GM06990 (cell line): ENCODE measurements around the gene TMEM139.

Experiments
- DNase-seq: peaks from one replicate; pipeline ENCODE4 v3.0.0-alpha.2; 2011; ENCODE audit not compliant: insufficient read length; ENCODE audit errors: extremely low read depth
- H3K27me3 ChIP-seq: replicated peaks from 2 replicates; pipeline ENCODE4 v1.6.0; 2011; ENCODE audit warnings: low read length; ENCODE audit not compliant: control insufficient read depth, insufficient read depth
- H3K36me3 ChIP-seq: 2 replicates; pipeline ENCODE4 v1.5.1; 2011; ENCODE audit warnings: low read length; ENCODE audit not compliant: control insufficient read depth, insufficient read depth
- H3K4me3 ChIP-seq: replicated peaks from 2 replicates; pipeline ENCODE4 v1.5.1; 2011; ENCODE audit warnings: low read depth, mild to moderate bottlenecking, control low read depth, low read length
- TF ChIP-seq, protein P1 (sequence below): IDR thresholded peaks from 2 replicates; pipeline ENCODE4 v1.5.1; 2011; ENCODE audit warnings: low read length, control low read depth, mild to moderate bottlenecking, inconsistent platforms; ENCODE audit not compliant: insufficient read depth, poor library complexity, severe bottlenecking

TMEM139 gene

DNA sequence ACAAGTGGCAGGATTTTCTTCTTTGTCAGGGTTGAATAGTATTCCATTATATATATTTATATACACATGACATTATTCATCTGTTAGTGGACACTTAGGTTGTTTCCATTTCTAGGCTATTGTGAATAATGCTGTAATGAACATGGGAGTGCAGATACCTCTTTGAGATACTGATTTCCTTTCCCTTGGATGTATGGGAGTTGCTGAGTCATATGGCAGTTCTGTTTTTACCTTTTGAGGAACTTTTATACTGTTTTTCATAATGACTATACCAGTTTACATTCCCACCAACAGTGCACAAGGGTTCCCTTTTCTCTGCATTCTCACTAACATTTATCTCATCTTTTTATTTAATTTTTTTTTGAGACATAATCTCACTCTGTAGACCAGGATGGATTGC lies 29.4 kb downstream of the TMEM139 start:
- Histone ChIP-seq H3K27me3 (no peaks in the 10 kb centered on the region; the same call in 1 of the 2 replicates), H3K36me3 (no peaks in the 10 kb centered on the region; the same call in 1 of the 2 replicates), H3K4me3 (no peak overlapping the region)
- TF ChIP-seq, protein P1, sequence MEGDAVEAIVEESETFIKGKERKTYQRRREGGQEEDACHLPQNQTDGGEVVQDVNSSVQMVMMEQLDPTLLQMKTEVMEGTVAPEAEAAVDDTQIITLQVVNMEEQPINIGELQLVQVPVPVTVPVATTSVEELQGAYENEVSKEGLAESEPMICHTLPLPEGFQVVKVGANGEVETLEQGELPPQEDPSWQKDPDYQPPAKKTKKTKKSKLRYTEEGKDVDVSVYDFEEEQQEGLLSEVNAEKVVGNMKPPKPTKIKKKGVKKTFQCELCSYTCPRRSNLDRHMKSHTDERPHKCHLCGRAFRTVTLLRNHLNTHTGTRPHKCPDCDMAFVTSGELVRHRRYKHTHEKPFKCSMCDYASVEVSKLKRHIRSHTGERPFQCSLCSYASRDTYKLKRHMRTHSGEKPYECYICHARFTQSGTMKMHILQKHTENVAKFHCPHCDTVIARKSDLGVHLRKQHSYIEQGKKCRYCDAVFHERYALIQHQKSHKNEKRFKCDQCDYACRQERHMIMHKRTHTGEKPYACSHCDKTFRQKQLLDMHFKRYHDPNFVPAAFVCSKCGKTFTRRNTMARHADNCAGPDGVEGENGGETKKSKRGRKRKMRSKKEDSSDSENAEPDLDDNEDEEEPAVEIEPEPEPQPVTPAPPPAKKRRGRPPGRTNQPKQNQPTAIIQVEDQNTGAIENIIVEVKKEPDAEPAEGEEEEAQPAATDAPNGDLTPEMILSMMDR = no peak
- DNase-seq = no peak

- H3K36me3 ChIP-seq = no peaks in the 10 kb centered on the region
- H3K27me3 ChIP-seq = no peaks in the 10 kb centered on the region; the same call in 1 of the 2 replicates
- no peak for DNase-seq
- TF ChIP-seq, protein P1 = no peak
- H3K4me3 ChIP-seq = no peak within 1 kb of the TSS
These were observed 31.0 kb downstream of the TMEM139 start, which contains the start of gene CLCN1 for GRCh38 chr7:143315776-143316175. TSS of gene CLCN1 (plus strand) at chr7:143316111. CDS start at chr7:143316213, 102 bp downstream.

GRCh38 chr7:143316492-143316891 lies 31.7 kb downstream of the TMEM139 start:
- Histone ChIP-seq H3K4me3 (no peak overlapping the region), H3K36me3 (no peaks in the 10 kb centered on the region), H3K27me3 (no peaks in the 10 kb centered on the region; the same call in 1 of the 2 replicates)
- TF ChIP-seq, protein P1 = no peak
- DNase-seq = no peak

DNA sequence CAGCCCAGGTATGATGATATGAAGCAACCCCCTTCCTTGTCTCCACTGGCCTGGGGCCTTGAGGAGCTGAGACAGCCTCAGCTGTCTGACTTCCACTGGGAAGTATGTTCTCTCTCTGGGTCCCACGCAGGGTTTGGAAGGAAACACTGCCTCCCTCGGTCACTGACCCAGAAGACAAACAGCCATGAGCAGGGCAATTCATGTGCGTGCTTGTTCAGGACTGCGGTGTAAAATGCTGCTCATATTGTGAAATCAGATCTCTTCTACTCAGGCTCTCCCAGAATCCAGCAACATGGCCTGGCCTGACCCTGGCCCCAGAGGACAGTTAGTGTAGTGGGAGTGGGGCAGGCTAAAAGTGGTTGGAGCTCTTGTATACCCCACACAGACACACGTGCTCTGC lies 33.9 kb downstream of the TMEM139 start:
- Histone ChIP-seq H3K36me3 (no peaks in the 10 kb centered on the region), H3K27me3 (no peaks in the 10 kb centered on the region; the same call in 1 of the 2 replicates), H3K4me3 (no peak overlapping the region)
- no peak for DNase-seq
- TF ChIP-seq, protein P1 = no peak

DNA sequence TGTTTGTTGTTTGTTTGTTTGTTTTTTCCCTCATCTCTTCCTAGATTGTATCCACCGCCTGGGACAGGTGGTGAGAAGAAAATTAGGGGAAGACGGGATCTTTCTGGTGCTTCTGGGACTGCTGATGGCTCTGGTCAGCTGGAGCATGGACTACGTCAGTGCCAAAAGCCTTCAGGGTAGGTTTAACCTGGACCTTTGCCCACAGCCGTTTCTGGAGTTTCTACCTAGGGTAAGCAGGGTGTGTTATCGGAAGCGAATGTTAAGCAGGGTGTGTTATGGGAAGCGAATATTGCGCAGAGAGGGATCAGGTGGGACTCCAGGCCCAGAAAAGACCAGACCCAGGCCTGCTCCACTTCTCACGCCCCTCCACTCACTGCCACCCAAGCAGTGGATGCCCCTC lies 35.9 kb downstream of the TMEM139 start:
- H3K27me3 ChIP-seq = no peaks in the 10 kb centered on the region; the same call in 1 of the 2 replicates
- H3K4me3 ChIP-seq = no peak overlapping the region
- TF ChIP-seq, protein P1 = no peak
- no peaks in the 10 kb centered on the region for H3K36me3 ChIP-seq
- no peak for DNase-seq

DNA sequence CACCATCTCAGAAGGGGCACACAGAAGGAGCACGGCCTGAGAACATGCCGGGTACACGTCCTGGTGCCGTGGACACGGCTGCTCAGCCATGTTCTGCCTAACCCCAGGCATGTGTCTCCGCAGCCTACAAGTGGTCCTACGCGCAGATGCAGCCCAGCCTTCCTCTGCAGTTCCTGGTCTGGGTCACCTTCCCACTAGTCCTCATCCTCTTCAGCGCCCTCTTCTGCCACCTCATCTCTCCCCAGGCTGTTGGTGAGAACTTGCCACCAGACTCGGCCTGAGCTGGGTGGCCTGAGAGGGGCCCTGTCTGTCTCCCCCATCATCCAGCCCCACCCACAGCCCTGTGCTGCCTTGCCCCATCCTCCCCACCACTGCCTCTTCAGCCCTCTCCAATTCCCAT lies 36.5 kb downstream of the TMEM139 start:
- no peaks in the 10 kb centered on the region; the same call in 1 of the 2 replicates for H3K27me3 ChIP-seq
- H3K36me3 ChIP-seq = no peaks in the 10 kb centered on the region
- TF ChIP-seq, protein P1 = no peak
- DNase-seq = no peak
- H3K4me3 ChIP-seq = no peak overlapping the region
